ENCODE results near the gene HPSE2.

Gene HPSE2

GRCh38 chr10:98808282-98808892 lies 427.3 kb downstream of the HPSE2 start:
- Histone ChIP-seq H3K27ac (no peak overlapping the region), H3K27me3 (ENCODE audit: insufficient read depth, low read depth, severe bottlenecking) (peaks cover 32% of the 10 kb centered on the region), H3K36me3 (no peaks in the 10 kb centered on the region), H3K9me3 (ENCODE audit: severe bottlenecking) (no peaks in the 10 kb centered on the region), H3K4me3 (ENCODE audit: low read depth, low read length) (no peak overlapping the region)
- no peak for TF ChIP-seq CTCF (IDR thresholded peaks at IDR 0.05; ENCODE audit: low read depth, low read length)
- no peak for DNase-seq

DNA sequence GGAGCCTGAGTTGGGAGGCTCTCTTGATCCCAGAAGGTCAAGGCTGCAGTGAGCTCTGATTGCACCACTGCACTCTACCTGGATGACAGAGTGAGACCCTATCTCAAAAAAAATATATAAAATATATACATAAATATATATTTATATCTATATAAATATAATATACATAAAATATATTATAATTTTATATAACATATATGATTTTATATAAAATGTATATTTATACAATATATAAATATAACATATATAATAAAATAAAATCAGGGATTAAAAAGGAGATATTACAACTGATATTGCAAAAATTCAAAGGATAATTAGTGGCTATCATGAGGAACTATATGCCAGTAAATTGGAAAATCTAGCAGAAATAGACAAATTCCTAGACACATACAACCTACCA lies 435.4 kb downstream of the HPSE2 start:
- DNase-seq = no peak
- H3K9me3 ChIP-seq (ENCODE audit: severe bottlenecking) = no peaks in the 10 kb centered on the region
- H3K36me3 ChIP-seq = no peaks in the 10 kb centered on the region
- H3K4me3 ChIP-seq (ENCODE audit: low read depth, low read length) = no peak overlapping the region
- no peak overlapping the region for H3K27ac ChIP-seq
- TF ChIP-seq CTCF (IDR thresholded peaks at IDR 0.05; ENCODE audit: low read depth, low read length) = no peak
- H3K27me3 ChIP-seq (ENCODE audit: insufficient read depth, low read depth, severe bottlenecking) = peaks cover 40% of the 10 kb centered on the region

GRCh38 chr10:98795467-98795866 lies 440.2 kb downstream of the HPSE2 start:
- Histone ChIP-seq H3K27ac (no peak overlapping the region), H3K9me3 (ENCODE audit: severe bottlenecking) (no peaks in the 10 kb centered on the region), H3K4me3 (ENCODE audit: low read depth, low read length) (no peak overlapping the region), H3K36me3 (no peaks in the 10 kb centered on the region), H3K27me3 (ENCODE audit: insufficient read depth, low read depth, severe bottlenecking) (peaks cover 59% of the 10 kb centered on the region)
- TF ChIP-seq CTCF (IDR thresholded peaks at IDR 0.05; ENCODE audit: low read depth, low read length) = no peak
- no peak for DNase-seq

DNA sequence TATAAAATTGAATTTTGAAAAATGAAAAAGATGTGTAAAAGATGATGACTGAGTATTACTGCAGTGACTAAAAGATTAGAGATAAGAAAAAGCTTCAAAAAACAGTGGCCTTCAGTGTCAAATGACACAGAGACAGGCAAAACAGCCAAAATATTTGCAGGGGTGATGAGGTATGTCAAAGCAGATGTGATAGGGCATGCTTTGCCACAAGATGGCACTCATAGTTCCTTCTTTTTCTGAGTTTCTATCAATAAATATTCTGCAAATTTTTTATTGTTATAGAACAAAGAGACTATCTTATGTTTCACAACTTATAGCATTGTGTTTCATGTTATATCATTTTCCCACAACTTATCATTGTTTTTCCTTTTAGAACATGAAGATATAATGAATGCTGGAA lies 444.8 kb downstream of the HPSE2 start:
- DNase-seq = no peak
- peaks cover 34% of the 10 kb centered on the region for H3K27me3 ChIP-seq (ENCODE audit: insufficient read depth, low read depth, severe bottlenecking)
- H3K27ac ChIP-seq = no peak overlapping the region
- TF ChIP-seq CTCF (IDR thresholded peaks at IDR 0.05; ENCODE audit: low read depth, low read length) = peak; percentile 36
- no peaks in the 10 kb centered on the region for H3K9me3 ChIP-seq (ENCODE audit: severe bottlenecking)
- H3K36me3 ChIP-seq = no peaks in the 10 kb centered on the region
- no peak overlapping the region for H3K4me3 ChIP-seq (ENCODE audit: low read depth, low read length)

GRCh38 chr10:98778277-98778759 lies 457.3 kb downstream of the HPSE2 start:
- no peak overlapping the region for H3K4me3 ChIP-seq (ENCODE audit: low read depth, low read length)
- H3K27ac ChIP-seq = no peak overlapping the region
- peaks cover 39% of the 10 kb centered on the region for H3K27me3 ChIP-seq (ENCODE audit: insufficient read depth, low read depth, severe bottlenecking)
- no peaks in the 10 kb centered on the region for H3K36me3 ChIP-seq
- H3K9me3 ChIP-seq (ENCODE audit: severe bottlenecking) = no peaks in the 10 kb centered on the region
- DNase-seq = no peak
- no peak for TF ChIP-seq CTCF (IDR thresholded peaks at IDR 0.05; ENCODE audit: low read depth, low read length)

DNA sequence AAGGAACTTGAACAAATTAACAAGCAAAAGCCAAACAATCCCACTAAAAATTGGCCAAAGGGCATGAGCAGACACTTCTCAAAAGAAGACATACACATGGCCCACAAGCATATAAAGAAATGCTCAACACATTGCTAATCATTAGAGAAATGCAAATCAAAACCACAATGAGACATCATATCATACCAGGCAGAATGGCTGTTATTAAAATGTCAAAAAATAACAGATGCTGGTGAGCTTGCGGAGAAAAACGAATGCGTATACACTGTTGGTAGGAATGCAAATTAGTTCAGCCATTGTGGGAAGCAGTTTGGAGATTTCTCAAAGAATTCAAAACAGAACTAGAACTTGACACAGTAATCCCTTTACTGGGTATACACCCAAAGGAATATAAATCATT lies 477.2 kb downstream of the HPSE2 start:
- peaks cover 43% of the 10 kb centered on the region for H3K27me3 ChIP-seq (ENCODE audit: insufficient read depth, low read depth, severe bottlenecking)
- DNase-seq = no peak

More for the DNA sequence above, 477.2 kb downstream of the HPSE2 start:
- TF ChIP-seq CTCF (IDR thresholded peaks at IDR 0.05; ENCODE audit: low read depth, low read length) = no peak
- Histone ChIP-seq H3K4me3 (ENCODE audit: low read depth, low read length) (no peak overlapping the region), H3K36me3 (no peaks in the 10 kb centered on the region), H3K27ac (no peak overlapping the region), H3K9me3 (ENCODE audit: severe bottlenecking) (no peaks in the 10 kb centered on the region)

All from WERI-Rb-1 (cell line).